NCI-H446 (cell line): ENCODE results near the gene TEX38.
"Not testable (repeated sequence)": the region's sequence is repeated elsewhere in the genome, so short reads cannot be mapped to it uniquely, and the experiment has no call there.

Source experiments
- DNase-seq, 2 experiments: peaks; one replicate each; lab custom pipeline; 2025; lab: John Stamatoyannopoulos, UW

TEX38 gene

DNA sequence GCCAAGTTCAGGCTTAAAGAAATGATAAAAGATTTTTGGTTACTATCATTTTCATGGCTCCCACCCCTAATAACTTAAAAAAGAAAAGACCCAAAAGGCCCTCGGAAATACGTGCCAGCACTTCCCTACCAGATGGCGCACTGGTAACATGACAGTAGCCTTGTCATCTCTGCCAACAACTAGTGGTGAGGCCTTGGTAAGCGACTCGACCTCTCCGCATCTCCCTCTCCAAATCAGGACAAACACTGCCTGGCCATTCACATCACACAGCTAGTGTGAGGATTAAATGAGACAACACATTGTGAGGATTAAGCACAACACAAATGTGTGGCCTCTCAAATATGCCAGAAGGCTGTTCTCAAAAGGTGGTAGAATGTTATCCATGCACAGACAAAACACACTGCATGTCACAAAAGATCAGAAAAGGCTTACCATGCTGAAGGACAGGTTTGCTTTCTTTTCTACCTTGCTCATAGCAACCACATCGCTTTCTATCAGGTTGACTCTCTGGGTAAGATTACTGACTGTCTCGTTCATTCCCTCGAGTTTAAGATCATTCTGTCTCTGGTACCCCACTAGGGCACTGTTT, 16.4 kb downstream of the TEX38 start:
- DNase-seq = peak in 1 of 2 experiments; percentile 67

DNA sequence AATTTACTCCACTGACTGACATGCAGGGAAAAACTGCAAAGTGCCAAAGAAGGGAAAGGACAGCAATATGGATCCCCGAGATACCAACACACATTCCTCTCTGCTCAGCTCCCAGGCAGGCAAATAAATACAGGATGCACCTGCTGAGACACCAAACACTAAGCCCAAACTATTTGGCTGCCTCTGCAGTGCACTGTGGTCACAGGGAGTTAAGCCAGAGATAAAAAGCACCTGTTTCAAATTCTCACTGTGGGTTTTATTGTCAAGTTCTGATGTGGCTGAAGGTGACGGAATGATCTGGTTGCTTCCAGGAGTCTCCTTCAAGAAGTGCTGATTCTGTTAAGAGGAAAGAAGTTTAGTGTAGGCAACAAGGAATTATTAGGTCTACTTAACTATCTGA, 17.7 kb downstream of the TEX38 start:
- no peak for DNase-seq

DNA sequence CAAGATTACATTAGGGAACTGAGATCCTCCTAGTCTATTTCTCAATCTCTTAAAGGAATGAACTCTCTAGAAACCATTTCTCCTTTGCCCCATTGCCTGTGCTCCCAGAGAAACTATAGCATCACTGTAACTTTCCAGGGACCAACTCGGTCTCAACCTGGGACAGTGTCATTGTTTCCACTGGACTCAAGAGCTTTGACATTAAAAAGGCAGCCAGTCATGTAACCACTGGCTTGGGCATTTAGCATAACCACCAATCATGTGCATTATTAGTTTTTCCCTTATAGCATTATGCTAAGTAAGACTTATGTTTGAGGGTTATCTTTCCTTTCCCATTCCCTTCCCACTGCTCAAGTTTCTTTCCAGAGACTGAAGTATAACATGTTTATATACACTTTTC, 18.2 kb downstream of the TEX38 start:
- DNase-seq = no peak

DNA sequence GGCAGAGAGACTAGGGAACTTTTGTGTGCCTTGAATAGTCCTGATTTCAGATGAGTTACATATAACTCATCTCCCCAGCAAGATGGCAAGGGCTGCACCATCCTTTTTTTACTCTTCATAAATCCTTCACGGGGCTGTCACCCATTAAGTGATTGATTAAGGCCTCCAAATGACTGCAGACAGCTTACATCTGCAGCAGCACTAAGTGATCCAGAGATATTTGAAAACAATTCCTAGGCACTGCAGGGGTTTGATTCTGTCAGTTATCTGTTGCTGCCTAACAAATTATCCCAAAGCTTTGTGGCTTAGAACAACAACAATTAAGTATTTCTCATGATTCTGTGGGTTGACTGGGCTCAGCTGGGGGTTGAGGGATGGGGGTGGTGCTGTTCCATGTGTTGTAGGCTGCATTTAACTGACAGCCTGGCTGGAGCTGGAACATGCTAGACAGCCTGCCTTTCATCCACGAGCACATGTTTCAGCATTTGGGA, 19.3 kb downstream of the TEX38 start:
- DNase-seq = peak; percentile 78 to 95

DNA sequence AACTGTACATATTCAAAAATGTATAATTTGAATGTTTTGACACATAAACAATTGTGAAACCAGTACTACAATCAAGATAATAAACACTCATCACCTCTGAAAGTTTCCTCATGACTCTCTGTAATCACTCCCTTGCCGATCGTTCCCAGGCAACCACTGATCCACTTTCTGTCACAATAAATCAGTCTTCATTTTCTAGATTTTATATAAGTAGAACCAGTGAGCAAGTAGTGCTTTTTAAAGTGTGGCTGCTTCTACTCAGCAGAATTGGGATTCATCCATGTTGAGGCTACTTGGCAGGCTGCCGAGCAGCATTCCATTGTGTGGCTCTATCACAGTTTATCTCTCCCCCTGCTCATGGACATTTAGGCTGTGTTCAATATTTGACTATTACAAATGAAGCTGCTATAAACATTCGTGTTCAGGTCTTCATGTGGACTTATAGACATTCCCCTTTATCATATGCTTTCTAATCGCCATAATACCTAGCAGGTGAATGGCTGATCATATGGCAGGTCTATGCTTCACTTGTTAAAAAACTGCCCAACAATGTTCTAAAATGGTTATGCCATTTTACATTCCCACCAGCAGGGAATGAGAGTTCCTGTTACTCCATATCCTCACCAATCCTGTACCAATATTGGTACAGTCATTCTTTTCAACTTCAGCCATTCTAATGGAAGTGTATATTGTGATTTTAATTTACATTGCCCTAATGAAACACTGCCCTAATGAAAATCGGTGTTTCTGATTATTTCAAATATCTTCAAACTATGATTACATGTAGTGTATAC, 20.5 kb downstream of the TEX38 start:
- DNase-seq = peak in 1 of 2 experiments; percentile 67

DNA sequence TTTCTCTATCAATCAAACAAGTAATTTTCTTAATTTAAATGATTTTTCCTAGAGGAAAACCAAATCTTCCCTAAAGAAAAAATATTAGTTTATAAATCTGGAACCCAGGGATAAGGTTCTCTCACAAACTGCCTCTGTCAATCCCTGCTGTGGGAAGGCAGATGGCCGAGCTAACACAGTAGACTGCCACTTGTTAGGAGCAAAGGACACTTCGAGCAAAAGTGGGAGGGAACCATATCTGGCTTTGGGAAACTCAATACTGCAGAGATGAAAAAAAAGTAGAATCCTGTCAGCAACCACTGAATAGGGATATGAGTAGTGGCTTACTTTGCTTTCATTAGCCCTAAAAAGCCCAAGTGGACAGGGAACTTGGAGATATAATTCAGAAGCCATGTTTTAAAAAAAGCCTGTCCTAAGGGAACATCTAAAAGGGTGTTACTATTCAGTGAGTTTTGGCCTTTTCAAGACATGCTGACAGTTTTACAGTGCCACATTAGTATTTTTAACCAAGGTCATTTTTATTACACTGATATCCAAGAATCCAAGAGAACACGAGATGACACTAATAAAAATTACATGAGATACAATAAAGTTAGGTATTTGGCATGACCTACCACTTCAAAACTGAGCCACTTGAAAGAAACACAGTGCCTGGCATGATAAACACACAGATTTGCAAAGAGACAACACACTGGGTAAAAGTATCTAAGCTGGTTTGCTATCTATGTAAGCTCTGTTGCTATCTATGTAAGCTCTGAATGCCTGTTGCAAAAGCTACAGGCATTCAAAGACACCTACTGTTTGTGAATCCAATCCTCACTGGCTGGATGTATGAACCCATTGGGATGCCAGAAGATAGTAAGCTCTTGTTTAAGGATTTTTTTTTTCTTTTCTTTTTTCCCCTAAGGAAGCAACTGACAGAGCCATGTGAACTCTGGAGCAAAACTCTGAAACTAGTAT, 21.4 kb downstream of the TEX38 start:
- DNase-seq = peak in 1 of 2 experiments; percentile 16

DNA sequence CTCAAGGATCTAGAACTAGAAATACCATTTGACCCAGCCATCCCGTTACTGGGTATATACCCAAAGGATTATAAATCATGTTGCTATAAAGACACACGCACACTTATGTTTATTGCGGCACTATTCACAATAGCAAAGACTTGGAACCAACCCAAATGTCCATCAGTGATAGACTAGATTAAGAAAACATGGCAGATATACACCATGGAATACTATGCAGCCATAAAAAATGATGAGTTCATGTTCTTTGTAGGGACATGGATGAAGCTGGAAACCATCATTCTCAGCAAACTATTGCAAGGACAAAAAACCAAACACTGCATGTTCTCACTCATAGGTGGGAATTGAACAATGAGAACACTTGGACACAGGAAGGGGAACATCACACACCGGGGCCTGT, 23.0 kb downstream of the TEX38 start:
- DNase-seq = not testable (repeated sequence)

DNA sequence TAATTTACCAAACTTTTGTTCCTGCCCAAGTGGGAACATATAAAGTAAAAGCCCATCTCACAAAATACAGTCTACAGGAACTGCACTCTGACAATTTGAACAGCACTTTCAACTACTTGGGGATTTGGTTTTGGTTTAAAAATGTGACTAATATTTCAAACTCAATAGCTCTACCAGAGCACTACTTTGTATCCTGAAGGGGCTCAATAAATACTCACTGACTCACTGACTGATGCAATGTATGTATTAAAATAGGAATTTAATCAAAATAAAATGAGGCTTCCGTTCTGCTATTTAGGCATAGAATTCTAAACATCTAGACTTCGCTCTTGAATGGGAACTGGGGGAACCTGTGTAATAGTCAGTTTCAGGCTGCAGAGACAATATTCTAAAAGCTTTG, 25.4 kb downstream of the TEX38 start:
- DNase-seq = no peak

DNA sequence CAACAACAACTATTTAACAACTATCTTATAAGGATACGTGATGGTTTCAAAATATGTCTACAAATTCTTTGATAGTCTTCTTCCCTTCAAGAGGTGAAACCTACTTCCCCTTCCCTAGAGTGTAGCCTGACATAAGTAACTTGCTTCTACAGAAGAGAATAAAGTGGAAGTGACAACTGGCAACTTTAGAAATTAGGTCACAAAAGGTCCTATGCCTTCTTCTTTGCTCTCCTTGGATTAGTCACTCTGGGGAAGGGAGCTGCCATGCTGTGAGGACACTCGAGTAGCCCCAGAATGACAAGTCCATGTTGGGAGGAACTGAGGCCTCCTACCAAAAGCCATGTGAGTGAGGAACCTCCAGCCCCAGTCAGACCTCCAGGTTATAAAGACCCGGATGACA, 28.0 kb downstream of the TEX38 start:
- DNase-seq = no peak

DNA sequence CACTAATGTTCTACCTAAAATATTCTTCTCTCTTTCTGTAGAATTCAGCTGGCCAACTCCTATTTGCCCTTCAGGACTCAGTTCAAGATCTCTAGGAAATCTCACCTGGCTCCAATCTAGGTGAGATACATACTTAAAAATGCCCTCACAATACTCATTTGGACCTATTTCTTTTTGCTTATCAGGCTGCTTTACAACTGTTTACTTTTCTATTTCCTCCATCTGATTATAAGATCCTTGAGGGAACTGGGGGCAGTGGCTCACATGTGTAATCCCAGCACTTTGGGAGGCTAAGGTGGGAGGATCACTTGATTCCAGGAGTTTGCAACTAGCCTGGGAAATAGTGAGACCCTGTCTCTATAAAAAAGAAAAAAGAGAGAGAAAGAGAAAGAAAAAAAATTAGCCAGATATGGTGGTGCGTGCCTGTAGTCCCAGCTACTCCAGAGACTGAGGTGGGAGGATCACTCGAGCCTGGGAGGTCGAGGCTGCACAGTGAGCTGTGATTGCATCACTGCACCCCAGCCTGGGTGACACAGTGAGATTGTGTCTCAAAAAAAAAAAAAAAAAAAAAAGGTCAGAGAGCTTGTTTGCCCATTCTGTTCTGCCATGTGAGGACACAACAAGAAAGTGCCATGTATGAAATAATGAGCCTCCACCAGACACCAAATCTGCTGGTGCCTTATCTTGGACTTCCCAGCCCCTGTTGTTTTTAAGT, 32.4 kb downstream of the TEX38 start:
- DNase-seq = no peak

DNA sequence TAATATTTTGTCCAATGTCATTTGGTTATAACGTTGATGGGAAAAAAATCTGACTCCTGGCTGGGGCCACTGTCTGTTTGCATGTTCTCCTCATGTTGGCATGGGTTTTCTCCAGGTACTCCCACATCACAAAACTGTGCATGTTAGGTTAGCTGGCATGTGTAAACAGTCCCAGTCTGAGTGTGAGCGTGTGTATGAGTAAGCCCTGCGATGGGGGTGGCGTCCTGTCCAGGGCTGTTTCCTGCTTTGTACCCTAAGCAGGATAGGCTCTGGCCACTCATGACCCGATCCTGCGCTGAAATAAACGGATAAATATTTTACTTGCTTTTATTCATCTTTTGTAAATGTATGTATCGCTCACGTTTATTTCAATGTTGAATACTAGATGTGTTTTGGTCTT, 33.8 kb downstream of the TEX38 start:
- DNase-seq = no peak

DNA sequence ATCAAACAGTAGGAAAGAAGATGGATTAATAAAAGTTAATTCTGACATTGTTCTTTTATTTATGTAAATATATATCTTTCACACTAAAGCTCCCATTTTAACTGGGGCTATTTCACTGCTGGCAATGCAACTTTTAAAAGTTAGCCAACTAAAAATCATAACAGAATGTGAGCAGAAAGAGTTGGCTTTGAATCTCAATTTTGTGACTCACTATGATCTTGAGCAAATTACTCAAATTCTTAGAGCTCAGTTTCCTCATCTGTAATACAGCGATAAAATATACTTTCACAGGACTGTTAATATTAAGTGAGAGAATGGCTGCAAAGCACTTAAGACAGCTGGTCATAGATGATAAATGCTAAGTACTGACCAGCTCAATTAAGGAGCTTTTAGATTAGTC, 36.5 kb downstream of the TEX38 start:
- no peak for DNase-seq

DNA sequence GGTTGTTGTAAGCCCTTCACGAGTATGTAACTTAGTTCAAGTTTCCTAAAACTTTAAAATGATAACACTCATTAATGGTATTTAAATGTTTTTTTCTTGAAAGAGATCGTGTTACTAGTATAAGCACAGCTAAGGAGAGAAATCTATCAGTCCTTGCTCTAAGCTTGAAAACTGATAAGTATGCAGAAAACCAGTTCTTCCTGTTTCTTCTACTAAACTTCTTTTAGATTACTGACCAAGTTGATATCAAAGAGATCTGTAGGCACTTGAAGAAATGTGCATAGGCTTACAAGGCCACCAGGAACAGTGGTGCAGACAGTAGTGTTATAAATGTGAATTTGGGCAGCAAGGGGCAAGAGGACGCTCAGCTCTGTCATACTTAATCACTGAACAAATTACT, 43.3 kb downstream of the TEX38 start:
- DNase-seq = no peak

DNA sequence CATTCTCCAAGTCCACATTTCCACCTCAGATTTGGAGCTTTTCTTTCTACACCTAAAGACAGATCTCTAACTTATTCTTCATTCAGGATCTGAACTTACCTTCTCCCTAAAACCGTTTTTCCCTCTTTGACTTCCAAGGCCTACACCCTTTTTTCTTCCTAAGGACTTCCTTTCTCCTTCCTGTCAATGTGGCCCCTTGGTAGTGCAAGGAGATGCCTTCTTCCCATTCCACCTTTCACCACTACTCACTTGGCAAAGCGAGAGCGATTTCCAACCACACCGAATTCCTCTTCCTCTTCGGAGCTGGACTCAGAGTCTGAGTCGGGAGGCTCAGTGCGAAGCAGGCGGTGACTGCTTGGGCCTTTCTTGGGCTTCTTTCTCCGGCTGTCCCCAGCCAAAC, 46.0 kb downstream of the TEX38 start:
- DNase-seq = no peak

DNA sequence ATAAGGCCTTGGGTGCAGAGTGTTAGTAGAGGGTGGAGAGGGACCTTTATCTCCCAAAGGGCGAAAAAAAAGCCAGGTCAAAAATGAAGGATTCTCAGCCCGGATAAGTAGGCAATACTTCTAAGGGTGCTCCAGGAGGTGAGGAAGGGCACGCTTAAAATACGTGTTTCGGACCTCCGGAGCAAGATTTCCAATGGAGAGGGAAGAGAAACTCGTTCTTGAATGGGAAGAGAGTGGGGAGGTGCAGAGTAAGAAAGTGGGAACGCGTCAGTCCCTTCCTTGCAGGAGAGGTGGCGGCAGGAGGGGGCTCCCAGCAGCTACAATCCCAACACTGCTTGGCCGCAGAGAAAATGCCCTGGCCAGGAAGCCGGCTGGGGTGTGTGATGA, 46.7 kb downstream of the TEX38 start:
- no peak for DNase-seq

DNA sequence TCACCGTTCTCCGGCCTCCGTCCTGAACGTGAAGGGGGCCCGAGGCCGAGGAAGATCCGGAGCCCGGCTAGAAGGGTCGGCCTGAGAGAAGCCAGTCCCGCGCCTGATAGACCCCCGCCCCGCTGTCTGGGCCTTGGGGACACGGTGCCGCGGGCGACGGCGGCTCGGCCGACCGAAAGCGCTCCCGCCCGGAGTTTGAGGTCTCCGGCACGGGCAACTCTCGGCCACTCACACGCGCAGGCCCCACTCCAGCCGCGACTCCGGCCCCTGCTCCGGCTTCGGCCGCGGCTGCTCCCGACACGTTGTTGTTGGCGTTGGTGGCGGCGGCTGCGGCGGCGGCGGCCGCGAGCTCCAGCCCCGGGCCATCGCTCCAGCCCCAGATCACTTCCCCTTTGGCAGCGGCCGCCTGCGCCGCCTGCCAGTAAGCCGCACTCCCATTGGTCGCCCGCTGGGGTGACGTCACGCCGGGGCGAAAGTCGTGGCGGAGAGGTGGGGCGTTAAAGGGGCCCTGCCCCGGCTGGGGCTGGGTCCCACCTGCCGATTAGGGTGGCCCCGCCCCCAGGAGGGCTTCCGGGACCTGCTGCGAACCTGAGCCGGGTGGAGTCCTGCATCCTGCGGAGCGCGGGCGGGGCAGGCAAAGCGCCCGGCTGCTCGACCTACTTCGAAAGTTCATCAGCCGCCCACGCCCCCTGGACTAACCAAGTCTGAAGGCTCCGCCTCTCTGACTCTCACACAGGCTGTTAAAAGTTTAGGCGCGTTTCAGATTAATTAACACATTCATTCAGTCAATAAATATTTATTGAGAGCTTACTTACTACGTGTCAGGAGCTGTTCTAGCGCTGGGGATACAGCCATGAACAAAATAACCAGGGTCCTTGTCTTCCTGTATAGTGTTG, 47.3 kb downstream of the TEX38 start, which contains the start of gene EFCAB14:
Gene EFCAB14, minus strand, starts transcription at position 388 of the 896 bp plus-strand sequence. CDS start 1,027 bp downstream, outside the sequence.
- DNase-seq = peak; percentile 82 to 98

DNA sequence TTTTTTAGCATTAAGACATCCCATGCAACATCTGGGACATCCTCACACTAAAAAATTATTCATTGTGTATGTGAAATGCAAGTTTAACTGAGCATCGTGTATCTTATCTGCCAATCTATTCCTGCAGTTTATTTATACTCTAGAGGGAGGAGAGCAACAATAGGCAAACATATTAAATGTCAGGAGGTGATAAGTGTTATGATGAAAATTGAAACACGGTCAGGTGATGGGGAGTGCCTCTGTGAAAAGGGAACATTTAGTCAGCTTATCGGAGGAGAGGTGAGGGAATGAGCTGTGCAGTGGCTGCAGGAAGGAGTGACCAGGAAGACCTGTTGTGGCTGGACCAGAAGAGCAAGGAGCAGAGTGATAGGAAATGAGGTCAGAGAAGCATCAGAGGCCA, 48.0 kb downstream of the TEX38 start:
- no peak for DNase-seq

DNA sequence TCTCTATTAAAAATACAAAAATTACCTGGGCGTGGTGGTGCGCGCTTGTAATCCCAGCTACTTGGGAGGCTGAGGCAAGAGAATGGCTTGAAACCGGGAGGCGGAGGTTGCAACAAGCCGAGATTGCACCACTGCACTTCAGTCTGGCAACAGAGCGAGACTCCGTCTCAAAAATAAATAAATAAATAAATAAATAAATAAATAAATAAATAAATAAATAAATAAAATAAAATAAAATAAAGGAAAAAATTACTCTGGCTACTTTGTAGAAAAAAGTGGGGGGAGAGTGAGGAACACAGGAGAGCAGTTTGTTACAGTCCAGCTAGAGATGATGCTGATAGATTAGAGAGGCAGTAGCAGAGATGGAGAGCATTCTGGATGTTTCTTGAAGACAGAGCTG, 48.7 kb downstream of the TEX38 start:
- not testable (repeated sequence) for DNase-seq

DNA sequence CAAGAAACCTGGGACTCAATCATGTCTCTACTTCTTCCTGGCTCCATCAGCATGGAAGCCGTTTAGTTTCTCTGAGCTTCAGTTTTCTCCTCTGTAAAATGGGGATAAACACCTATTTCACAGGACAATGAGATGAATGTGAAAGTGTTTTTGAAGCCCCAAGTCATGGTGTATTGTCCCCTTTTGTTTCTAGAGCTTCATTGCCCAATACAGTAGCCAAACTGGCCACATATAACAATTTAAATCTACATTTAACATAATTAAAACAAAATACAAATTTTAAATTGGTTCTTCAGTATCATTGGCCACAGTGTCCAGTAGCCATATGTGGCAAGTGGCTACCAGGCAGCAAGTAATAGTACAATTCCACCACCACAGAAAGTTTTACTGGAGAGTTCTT, 49.5 kb downstream of the TEX38 start:
- no peak for DNase-seq

DNA sequence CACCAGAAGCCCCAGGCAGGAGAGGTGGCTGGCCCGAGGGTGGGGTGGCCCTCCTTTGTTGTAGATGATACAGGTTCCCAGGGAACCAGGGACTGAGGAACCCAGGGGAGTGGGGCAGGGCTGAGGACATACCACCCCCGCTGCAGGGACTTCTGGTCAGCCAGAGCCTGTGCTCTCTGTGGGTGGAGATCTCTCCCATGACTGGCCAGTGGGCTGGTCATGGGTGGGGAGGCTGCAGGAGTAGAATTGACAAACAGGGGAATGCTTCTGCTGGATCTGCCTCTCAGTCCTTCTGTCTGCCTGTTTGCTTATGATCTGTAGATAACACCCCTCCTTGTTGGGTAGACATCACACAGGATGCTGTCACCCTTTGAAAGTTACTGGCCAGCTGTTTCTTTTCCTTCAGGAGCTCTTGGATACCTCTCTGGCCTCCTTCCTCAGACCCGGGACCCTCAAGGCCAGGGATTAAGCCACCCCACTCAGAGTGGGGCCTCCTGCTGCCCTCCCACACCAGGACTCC, 50.1 kb downstream of the TEX38 start:
- no peak for DNase-seq
